Osteoblast (primary cell): Measurements from ENCODE around the gene SH3BP5L. TPM values are rescaled to one million over a fixed set of nuclear protein-coding genes. Genes with fewer than 3 reads are reported as not detected.

ENCODE experiments used
- DNase-seq: peaks from one replicate; pipeline ENCODE4 v3.0.0; 2011; ENCODE audit warnings: low spot score, mixed read lengths; ENCODE audit not compliant: insufficient read length; ENCODE audit errors: missing footprints
- H2AFZ ChIP-seq: 2 replicates; pipeline ENCODE4 v1.6.0; 2011; ENCODE audit warnings: mild to moderate bottlenecking, low read length
- H3K27ac ChIP-seq: 2 replicates; pipeline ENCODE4 v1.5.1; 2011; ENCODE audit warnings: mild to moderate bottlenecking, low read depth, low read length, moderate library complexity
- H3K27me3 ChIP-seq: 2 replicates; pipeline ENCODE4 v1.6.0; 2012; ENCODE audit warnings: mild to moderate bottlenecking, control low read depth, inconsistent platforms, low read length, moderate library complexity; ENCODE audit not compliant: insufficient read depth
- H3K36me3 ChIP-seq: 2 replicates; pipeline ENCODE4 v1.5.1; 2011; ENCODE audit warnings: mild to moderate bottlenecking, low read length, control low read depth, moderate library complexity; ENCODE audit not compliant: insufficient read depth
- H3K4me1 ChIP-seq: 2 replicates; pipeline ENCODE4 v1.5.1; 2011; ENCODE audit warnings: mild to moderate bottlenecking, low read length, control low read depth, moderate library complexity; ENCODE audit not compliant: insufficient read depth
- H3K4me2 ChIP-seq: 2 replicates; pipeline ENCODE4 v1.6.0; 2011; ENCODE audit warnings: mild to moderate bottlenecking, low read length; ENCODE audit not compliant: insufficient read depth
- H3K4me3 ChIP-seq: fragments of 200-600 bp; sonication (generic); 3 replicates; pipeline ENCODE4 v1.5.1; 2012; ENCODE audit warnings: mild to moderate bottlenecking, low read length, inconsistent platforms; ENCODE audit not compliant: insufficient read depth
- H3K79me2 ChIP-seq: 2 replicates; pipeline ENCODE4 v1.6.0; 2012; ENCODE audit warnings: mild to moderate bottlenecking, low read length, control low read depth, inconsistent platforms; ENCODE audit not compliant: insufficient read depth
- H3K9me3 ChIP-seq: 2 replicates; pipeline ENCODE4 v1.5.1; 2011; ENCODE audit warnings: low read depth, low read length, control low read depth
- H4K20me1 ChIP-seq: 2 replicates; pipeline ENCODE4 v1.6.0; 2012; ENCODE audit warnings: mild to moderate bottlenecking, low read length, control low read depth; ENCODE audit not compliant: insufficient read depth
- CTCF ChIP-seq: IDR thresholded peaks from 2 replicates; pipeline ENCODE4 v1.5.1; 2011; ENCODE audit warnings: mild to moderate bottlenecking, low read depth, low read length, moderate library complexity; ENCODE audit errors: extremely low read depth
- total RNA-seq: library from RNA; depleted of rRNA; stranded (reverse); fragments of >200 nt; gene quantifications from 2 replicates; pipeline ENCODE4 v1.2.3, GENCODE V29; 2012

Gene SH3BP5L
- 23.6 and 25.3 TPM in 2 replicates for total RNA-seq

DNA sequence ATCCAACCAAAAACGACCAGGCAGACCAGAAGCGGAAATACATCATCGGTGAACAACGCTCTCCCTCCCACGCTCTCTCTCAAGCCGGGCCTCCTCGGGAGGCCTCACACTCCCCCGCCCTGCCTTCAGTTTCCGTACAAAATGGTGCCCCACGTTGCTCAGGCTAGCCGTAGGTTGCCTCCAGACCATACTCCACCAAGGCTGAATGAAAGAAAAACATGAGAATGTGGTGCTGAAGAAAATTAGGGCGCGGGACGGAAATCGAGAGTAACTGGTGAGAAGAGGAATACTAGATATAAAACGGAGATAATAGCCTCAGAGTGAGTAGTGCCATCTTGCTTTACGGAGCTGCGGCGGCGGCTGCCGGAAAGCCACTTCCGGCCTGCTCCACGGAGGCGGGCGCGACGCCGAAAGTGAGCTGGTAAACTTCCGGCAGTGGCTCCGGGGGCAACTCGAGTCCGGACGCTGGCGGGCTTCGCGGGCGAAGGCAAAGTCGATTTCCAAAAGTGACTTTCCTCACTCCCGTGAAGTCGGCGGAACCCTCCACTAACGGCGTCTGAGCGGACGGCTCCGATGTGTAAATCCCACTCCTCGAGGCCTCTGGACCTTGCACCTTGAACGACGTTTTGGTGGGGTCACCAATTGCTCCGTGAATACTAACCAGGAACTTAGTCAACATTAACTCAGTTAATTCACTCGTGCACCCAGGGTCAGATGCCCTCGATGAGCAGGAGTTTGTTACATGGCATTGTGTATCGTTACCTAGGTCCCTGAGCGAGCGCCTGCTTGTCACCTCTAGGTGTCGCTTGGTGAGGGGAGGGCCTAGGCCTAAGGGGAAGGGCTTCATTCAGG, at the start of gene SH3BP5L:
SH3BP5L (minus strand) TSS at position 7 of the 852 bp plus-strand sequence. CDS start 980 bp downstream, outside the sequence.
- no peaks in the 10 kb centered on the region for H3K27me3 ChIP-seq
- peaks cover 17% of the 10 kb centered on the region for H4K20me1 ChIP-seq
- H3K4me2 ChIP-seq: peak within 1 kb of the TSS; percentile 96
- peak; percentile 98 for DNase-seq
- peak; percentile 65 for TF ChIP-seq CTCF
- peak within 1 kb of the TSS; percentile 98 for H3K27ac ChIP-seq
- peaks cover 36% of the 10 kb centered on the region for H3K79me2 ChIP-seq
- peak within 1 kb of the TSS; percentile 90 for H2AFZ ChIP-seq
- H3K4me3 ChIP-seq: peak within 1 kb of the TSS; percentile 83
- H3K36me3 ChIP-seq: peaks cover 17% of the 10 kb centered on the region
- no peaks in the 10 kb centered on the region for H3K9me3 ChIP-seq
- peaks cover 50% of the 10 kb centered on the region for H3K4me1 ChIP-seq

DNA sequence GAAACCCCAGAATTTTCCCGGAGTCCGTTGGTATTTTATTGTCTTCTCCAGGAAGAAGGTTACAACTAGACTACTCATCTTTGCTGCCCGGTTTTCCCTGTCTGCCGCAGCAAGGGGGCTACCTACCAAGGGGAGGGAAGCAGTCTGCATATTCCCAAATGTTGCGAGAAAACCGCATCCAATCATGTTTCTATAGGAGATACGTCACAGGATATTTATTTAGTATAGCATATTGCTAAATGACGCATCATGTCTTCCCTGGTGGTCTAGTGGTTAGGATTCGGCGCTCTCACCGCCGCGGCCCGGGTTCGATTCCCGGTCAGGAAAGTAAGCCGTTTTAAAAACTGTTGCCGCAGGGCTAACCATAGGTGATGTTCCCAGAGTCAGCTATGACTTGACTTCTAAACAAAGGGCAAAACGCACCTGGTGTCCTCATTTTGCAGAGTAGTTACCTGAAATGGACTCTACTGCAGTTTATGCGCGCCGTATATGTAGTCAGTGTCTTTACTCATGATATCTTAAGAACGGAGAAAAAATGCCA, 48.3 kb upstream of the SH3BP5L start:
- H2AFZ ChIP-seq: no peak overlapping the region
- TF ChIP-seq CTCF: no peak

DNA sequence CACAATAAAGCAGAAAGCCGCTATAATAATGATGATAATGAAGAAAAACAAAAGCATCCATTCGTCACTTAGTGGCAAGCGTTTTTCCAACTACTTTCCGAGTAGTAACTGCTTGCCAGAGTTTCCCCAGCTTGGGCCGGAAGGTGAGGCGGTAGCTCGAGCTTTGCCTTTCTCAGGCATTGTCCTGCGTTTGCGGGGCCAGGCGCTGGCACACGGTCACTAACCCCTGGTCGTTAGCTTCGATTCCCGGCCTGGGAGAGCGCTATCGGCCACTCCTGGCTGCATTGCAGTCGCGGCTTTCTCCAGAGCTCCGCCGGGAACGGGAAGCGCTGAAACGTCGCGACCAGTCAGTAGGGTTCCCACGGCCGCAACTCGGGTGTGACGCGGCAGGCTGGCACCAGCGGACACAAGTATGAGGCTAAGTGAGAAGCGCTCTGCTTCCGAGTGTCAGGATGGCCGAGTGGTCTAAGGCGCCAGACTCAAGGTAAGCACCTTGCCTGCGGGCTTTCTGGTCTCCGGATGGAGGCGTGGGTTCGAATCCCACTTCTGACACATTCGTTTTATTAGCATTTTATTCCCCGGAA, 47.8 kb upstream of the SH3BP5L start:
- Histone ChIP-seq H3K79me2 (no peaks in the 10 kb centered on the region), H3K4me1 (no peaks in the 10 kb centered on the region), H4K20me1 (no peaks in the 10 kb centered on the region), H3K4me2 (peak overlapping the region; percentile 95), H3K27ac (peak overlapping the region; percentile 94), H3K9me3 (no peaks in the 10 kb centered on the region), H3K27me3 (no peaks in the 10 kb centered on the region), H2AFZ (peak overlapping the region; percentile 98), H3K4me3 (peak overlapping the region; percentile 75), H3K36me3 (no peaks in the 10 kb centered on the region)
- peak; percentile 92 for DNase-seq
- no peak for TF ChIP-seq CTCF

More for the DNA sequence above, 48.3 kb upstream of the SH3BP5L start:
- Histone ChIP-seq H3K27me3 (no peaks in the 10 kb centered on the region), H3K79me2 (no peaks in the 10 kb centered on the region), H4K20me1 (no peaks in the 10 kb centered on the region), H3K27ac (peak overlapping the region; percentile 94), H3K36me3 (no peaks in the 10 kb centered on the region), H3K4me3 (peak overlapping the region; percentile 75), H3K4me1 (no peaks in the 10 kb centered on the region), H3K4me2 (peak overlapping the region; percentile 95), H3K9me3 (no peaks in the 10 kb centered on the region)
- DNase-seq: peak; percentile 87
